GM12878 (cell line): ENCODE data around the gene MRPL42. TPM values are rescaled to one million over a fixed set of nuclear protein-coding genes. Genes with fewer than 3 reads are reported as not detected.

ENCODE experiments used
- ASH2L ChIP-seq: fragments of 300-600, 200-600 bp; sonication (generic); IDR thresholded peaks from 2 replicates; pipeline ENCODE4 v1.6.1; 2017; ENCODE audit warnings: low read depth, mild to moderate bottlenecking, borderline replicate concordance
- ATF2 ChIP-seq: IDR thresholded peaks from 2 replicates; pipeline ENCODE4 v1.6.1; 2012; ENCODE audit warnings: low read length, inconsistent platforms
- BCL11A ChIP-seq: IDR thresholded peaks from 2 replicates; pipeline ENCODE4 v1.6.1; 2011; ENCODE audit warnings: low read depth, low read length
- BMI1 ChIP-seq: fragments of 450-650 bp; IDR thresholded peaks from 2 replicates; pipeline ENCODE4 v1.6.1; 2016; ENCODE audit warnings: mild to moderate bottlenecking, moderate library complexity, borderline replicate concordance
- CREB1 ChIP-seq: IDR thresholded peaks from 2 replicates; pipeline ENCODE4 v1.6.1; 2012; ENCODE audit warnings: low read depth, mild to moderate bottlenecking, inconsistent platforms
- DPF2 ChIP-seq: fragments of 450-650 bp; IDR thresholded peaks from 2 replicates; pipeline ENCODE4 v1.6.1; 2017; ENCODE audit warnings: mild to moderate bottlenecking
- FOXM1 ChIP-seq: IDR thresholded peaks from 2 replicates; pipeline ENCODE4 v1.6.1; 2012; ENCODE audit warnings: low read depth, mild to moderate bottlenecking, inconsistent platforms, low read length, moderate library complexity
- HDGF ChIP-seq: fragments of 450-650 bp; IDR thresholded peaks from 2 replicates; pipeline ENCODE4 v1.6.1; 2016; ENCODE audit warnings: antibody characterized with exemption
- IRF4 ChIP-seq: IDR thresholded peaks from 2 replicates; pipeline ENCODE4 v1.6.1; 2011; ENCODE audit warnings: low read depth, low read length
- KAT2A ChIP-seq: conservative IDR thresholded peaks from 2 replicates; pipeline ENCODE4 v1.6.1; 2011; ENCODE audit warnings: low read depth, low read length; ENCODE audit not compliant: control insufficient read depth
- MAX ChIP-seq: IDR thresholded peaks from 2 replicates; pipeline ENCODE4 v1.6.1; 2012; ENCODE audit warnings: low read depth, low read length, improper control_type of control experiment
- MTA3 ChIP-seq: IDR thresholded peaks from 2 replicates; pipeline ENCODE4 v1.6.1; 2012; ENCODE audit warnings: low read length, inconsistent platforms, borderline replicate concordance
- NFYB ChIP-seq: IDR thresholded peaks from 2 replicates; pipeline ENCODE4 v1.6.1; 2011; ENCODE audit warnings: low read depth, mild to moderate bottlenecking, low read length, improper control_type of control experiment, moderate library complexity; ENCODE audit not compliant: insufficient read depth
- PBX3 ChIP-seq: IDR thresholded peaks from 2 replicates; pipeline ENCODE4 v1.6.1; 2011; ENCODE audit warnings: mild to moderate bottlenecking, low read depth, low read length, moderate library complexity; ENCODE audit not compliant: insufficient replicate concordance
- SIN3A ChIP-seq: IDR thresholded peaks from 2 replicates; pipeline ENCODE4 v1.6.1; 2012; ENCODE audit warnings: low read depth, low read length, improper control_type of control experiment
- SMAD5 ChIP-seq: IDR thresholded peaks from 2 replicates; pipeline ENCODE4 v1.6.1; 2016; ENCODE audit warnings: antibody characterized with exemption, low read depth
- SPI1 ChIP-seq: IDR thresholded peaks from 2 replicates; pipeline ENCODE4 v1.6.1; 2011; ENCODE audit warnings: low read depth, mild to moderate bottlenecking, low read length, moderate library complexity, borderline replicate concordance; ENCODE audit not compliant: insufficient read depth
- STAT1 ChIP-seq: fragments of 450-650 bp; conservative IDR thresholded peaks from 2 replicates; pipeline ENCODE4 v1.6.1; 2014; ENCODE audit warnings: antibody characterized with exemption, mild to moderate bottlenecking
- SUPT20H ChIP-seq: IDR thresholded peaks from 2 replicates; pipeline ENCODE4 v1.6.1; 2011; ENCODE audit warnings: low read depth, mild to moderate bottlenecking, low read length, moderate library complexity, borderline replicate concordance; ENCODE audit not compliant: control insufficient read depth
- TCF12 ChIP-seq: IDR thresholded peaks from 2 replicates; pipeline ENCODE4 v1.6.1; 2011; ENCODE audit warnings: low read depth, mild to moderate bottlenecking, low read length
- ZNF217 ChIP-seq: fragments of 450-650 bp; IDR thresholded peaks from 2 replicates; pipeline ENCODE4 v1.6.1; 2017; ENCODE audit warnings: antibody characterized with exemption, mild to moderate bottlenecking
- polyA plus RNA-seq, 11 experiments: library from polyadenylated mRNA; depleted of rRNA in 4 of 11; unstranded in 6 of 11; stranded (reverse) in 5 of 11; fragments of >200 nt; fragmentation: Nextera tagmentation in 4 of 11; fragmentation: Illumina TruSeq in 1 of 11; extraction: Ambion mirVana in 4 of 11; extraction: Trizol in 1 of 11; gene quantifications; 1 replicate in 1 of 11; 2 replicates in 10 of 11; pipeline versions ENCODE4 v1.2.1 to v1.2.3, GENCODE V29; 2011 to 2016; ENCODE audit warnings: inconsistent platforms in 2 of 11, missing spikeins in 2 of 11, low read depth in 1 of 11
- total RNA-seq, 4 experiments: library from RNA; depleted of rRNA in 3 of 4; stranded (reverse); fragments of >200 nt in 3 of 4; fragmentation: Illumina TruSeq in 1 of 4; extraction: Trizol in 1 of 4; gene quantifications; 2 replicates each; pipeline versions ENCODE4 v1.2.1 to v1.2.3, GENCODE V29; 2013 to 2021
- TF ChIP-seq, protein P1 (sequence below): IDR thresholded peaks from 2 replicates; pipeline ENCODE4 v1.6.1; 2011; ENCODE audit warnings: low read depth, mild to moderate bottlenecking, low read length, moderate library complexity, borderline replicate concordance; ENCODE audit errors: extremely low read depth
- TF ChIP-seq, protein P2 (sequence below), 3 experiments: IDR thresholded peaks in 2 of 3; conservative IDR thresholded peaks in 1 of 3; 2 replicates each; pipeline ENCODE4 v1.5.1; 2011; ENCODE audit warnings: low read depth in 3 of 3, low read length in 3 of 3, mild to moderate bottlenecking in 3 of 3, control low read depth in 2 of 3, moderate library complexity in 2 of 3, inconsistent platforms in 1 of 3, mixed read lengths in 1 of 3; ENCODE audit not compliant: control insufficient read depth in 2 of 3, insufficient read depth in 1 of 3; ENCODE audit errors: extremely low read depth in 1 of 3

MRPL42 gene
- total and polyA plus RNA-seq, 10 of the 15 experiments (the other 5 are each of a cell fraction or from before 2014, with no cell fraction given): 65.1 to 427 (median 126) TPM

GRCh38 chr12:93467351-93468007 lies at the start of gene MRPL42 (continued):
- TF ChIP-seq PBX3 (peak; percentile 7), SMAD5 (peak; percentile 88), STAT1 (peak; percentile 78; the same call in 1 of the 2 replicates), IRF4 (peak; percentile 67), FOXM1 (no peak; the same call in 1 of the 2 replicates), BMI1 (no peak), ASH2L (peak; percentile 75; the same call in 1 of the 2 replicates), TCF12 (0 out of 2 replicates have a peak, but pooled peaks have one; percentile 23), MTA3 (no peak), CREB1 (peak; percentile 65), ATF2 (peak; percentile 32; the same call in 1 of the 2 replicates), BCL11A (no peak), DPF2 (0 out of 2 replicates have a peak, but pooled peaks have one; percentile 26), SIN3A (peak; percentile 67; the same call in 1 of the 2 replicates), HDGF (no peak), ZNF217 (no peak), KAT2A (no peak), SUPT20H (no peak), SPI1 (no peak; the same call in 1 of the 2 replicates), MAX (peak; percentile 40), NFYB (no peak)
- TF ChIP-seq, protein P1, sequence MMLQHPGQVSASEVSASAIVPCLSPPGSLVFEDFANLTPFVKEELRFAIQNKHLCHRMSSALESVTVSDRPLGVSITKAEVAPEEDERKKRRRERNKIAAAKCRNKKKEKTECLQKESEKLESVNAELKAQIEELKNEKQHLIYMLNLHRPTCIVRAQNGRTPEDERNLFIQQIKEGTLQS: no peak
- TF ChIP-seq, protein P2, sequence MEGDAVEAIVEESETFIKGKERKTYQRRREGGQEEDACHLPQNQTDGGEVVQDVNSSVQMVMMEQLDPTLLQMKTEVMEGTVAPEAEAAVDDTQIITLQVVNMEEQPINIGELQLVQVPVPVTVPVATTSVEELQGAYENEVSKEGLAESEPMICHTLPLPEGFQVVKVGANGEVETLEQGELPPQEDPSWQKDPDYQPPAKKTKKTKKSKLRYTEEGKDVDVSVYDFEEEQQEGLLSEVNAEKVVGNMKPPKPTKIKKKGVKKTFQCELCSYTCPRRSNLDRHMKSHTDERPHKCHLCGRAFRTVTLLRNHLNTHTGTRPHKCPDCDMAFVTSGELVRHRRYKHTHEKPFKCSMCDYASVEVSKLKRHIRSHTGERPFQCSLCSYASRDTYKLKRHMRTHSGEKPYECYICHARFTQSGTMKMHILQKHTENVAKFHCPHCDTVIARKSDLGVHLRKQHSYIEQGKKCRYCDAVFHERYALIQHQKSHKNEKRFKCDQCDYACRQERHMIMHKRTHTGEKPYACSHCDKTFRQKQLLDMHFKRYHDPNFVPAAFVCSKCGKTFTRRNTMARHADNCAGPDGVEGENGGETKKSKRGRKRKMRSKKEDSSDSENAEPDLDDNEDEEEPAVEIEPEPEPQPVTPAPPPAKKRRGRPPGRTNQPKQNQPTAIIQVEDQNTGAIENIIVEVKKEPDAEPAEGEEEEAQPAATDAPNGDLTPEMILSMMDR (IDR thresholded peaks at IDR 0.05 in 2 of 3, conservative IDR thresholded peaks at IDR 0.05 in 1 of 3; ENCODE audit: control insufficient read depth in 2 of 3, extremely low read depth in 1 of 3, insufficient read depth in 1 of 3, low read depth in 3 of 3, low read length in 3 of 3): peak; percentile 64 to 84 (median 78)
